GM18502 (cell line): ENCODE results near the gene PRR18.

Experiments
- ATAC-seq: cut with Tn5 transposase; IDR thresholded peaks from one replicate; pipeline ENCODE4 v1.9.1; 2021; ENCODE audit warnings: mild to moderate bottlenecking; ENCODE audit not compliant: unreplicated experiment, poor library complexity

The PRR18 gene

DNA sequence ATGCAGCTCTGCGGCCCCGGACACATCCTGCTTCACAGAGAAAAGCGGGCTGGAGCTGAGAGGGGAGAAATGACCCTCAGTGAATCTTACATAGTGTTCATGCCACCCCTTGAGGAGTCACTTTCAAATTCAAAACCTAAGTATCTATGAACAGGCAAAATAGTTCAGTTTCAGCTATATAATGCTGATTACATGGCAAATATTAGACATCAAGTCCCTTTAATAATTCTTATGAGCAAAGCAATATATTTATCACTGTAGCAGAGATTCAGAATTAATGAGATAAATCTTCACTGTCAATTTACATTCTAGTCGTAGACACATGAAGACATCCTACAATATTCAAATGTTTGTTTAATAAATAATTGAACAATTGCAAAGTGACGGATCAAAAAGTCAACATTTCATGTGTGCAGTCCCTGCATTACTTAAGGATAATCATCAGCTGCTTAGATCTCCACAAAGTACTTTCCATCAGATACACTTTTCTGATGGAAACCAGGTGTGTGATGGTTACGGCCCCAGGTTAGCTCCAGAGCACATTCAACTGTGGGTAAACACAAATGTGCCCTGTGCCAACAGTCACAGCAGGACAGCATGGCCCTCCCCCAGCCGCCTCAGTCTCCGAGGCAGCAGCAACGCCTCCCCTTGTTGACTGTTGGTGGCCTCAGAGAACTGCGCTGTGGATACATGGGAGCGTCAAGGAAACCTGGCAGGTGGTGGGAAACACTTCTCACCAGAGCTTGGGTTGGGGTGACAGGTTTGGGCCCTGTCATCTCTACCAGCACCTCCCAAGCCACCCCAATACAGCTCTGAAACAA lies 787 bp upstream of the PRR18 start:
- no peak for ATAC-seq

DNA sequence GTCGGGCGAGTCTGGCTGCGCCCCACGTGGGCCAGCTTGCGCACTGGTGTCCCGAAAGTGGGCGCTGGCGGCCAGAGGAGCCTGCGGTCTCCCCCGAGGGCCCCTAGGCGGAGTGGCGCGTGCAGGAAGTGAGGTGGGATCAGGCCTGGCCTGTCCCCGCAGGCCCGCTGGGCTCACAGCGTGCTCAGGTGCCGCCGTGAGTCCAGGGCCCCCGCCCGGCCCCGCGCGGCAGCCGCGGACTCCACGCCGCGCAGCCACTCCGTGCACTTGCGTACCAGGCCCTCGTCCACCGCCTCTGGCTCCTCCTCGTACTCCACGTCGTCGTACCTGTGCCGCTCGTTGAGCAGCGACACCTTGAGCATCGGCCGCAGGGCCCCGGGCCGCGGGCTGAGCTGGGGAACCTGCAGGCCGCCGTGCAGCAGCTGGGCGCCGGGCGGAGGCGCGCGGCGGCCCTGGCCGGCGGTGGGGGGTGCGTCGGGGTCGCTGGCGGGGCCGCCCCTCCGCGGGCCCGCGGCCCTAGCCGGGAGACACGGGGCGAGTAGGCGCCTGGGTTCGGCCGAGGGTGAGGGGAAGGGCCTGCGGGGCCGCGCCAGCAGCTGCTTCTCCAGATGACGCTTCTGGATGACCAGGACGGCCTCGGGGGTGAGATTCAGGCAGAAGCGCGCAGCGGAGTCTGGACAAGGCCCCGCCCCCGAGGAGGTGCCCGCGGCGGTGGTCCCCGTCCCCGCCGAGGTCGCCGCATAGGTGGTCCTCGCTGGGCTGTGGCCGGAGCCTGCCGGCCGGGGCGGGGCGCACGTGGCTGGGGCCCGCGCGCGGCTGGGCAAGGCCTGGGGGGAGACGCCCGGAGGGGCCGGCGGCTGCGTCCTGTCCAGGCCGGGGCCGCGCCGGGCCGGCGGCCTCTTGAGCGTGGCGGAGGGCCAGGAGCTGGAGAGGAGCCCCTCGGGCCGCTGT lies 835 bp downstream of the PRR18 start:
- peak; percentile 35 for ATAC-seq

DNA sequence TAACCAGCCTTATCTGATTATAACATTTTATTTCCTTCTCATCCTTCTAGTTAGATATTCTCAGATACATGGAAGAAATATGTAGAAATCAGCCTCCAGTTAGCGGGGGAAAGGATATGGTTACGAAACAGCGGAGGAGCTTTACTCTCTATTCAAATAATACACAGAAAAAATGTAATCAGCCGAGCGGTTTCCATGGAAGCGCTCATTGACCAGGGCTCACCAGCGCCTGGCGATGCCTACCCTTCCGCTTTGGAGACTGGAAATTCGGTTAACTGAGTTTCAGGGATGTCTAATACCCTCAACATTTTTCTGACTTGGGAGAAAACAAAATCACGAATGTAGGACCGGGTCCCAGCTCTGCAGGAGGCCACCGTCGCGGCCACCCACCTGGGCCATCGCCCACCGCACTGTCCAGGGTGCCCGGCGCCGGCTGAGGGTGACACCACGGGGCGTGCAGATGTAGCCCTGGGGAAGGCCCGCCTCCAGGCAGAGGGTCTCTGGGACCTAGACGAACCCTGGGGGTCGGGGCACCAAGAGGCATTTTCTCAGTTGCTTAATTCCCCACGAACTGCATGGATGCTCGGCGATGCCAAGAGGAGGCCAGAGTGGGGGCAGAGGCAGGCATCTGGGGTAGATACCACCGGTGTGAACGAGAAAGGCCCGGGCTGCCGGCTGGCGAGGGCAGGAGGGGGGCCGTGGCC lies 1.7 kb downstream of the PRR18 start:
- no peak for ATAC-seq

DNA sequence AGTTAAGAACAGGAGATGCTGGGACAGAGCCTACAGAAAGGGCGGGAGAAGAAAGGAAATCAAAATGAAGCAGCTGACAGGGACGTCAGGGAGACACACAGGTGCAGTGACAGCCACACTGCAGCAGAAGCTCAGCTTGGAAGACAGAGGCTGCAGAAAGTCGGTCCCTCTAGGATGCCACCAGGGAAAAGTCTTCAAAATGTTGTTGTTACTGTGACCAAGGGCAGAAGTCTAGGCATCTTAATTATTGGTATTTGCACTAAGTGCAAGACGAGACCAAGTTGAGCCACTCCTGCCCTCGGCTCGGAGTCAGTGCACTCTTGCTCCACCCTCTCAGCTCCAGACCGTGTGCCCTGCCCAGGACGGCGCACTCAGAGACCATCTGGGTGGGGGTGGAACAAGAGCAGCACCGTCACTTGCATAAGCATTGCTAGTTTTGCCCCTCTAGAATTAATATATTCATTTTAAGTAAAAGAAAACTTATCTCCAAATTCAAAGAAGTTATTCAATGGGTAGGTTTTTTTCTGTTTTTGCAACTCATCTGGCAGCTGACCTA lies 2.6 kb downstream of the PRR18 start:
- ATAC-seq = no peak

DNA sequence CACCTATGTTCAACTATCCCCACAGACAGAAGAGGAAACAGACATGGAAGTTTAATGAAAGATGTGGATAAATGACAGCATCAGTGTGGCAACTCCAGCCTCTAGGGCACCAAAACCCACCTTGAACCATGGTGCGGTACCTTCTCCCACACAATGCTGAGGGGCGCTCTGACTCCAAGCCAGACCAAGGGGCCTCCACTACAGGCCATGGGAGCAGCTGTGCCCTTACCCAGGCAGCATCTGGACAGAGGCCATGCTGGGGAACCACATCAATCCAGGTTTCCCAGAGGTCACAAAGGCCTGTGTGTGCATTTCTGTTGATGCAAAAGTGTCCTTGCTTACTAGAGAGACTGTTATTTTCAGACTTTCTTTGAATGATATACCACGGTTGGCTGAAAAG lies 4.1 kb downstream of the PRR18 start:
- ATAC-seq = no peak

DNA sequence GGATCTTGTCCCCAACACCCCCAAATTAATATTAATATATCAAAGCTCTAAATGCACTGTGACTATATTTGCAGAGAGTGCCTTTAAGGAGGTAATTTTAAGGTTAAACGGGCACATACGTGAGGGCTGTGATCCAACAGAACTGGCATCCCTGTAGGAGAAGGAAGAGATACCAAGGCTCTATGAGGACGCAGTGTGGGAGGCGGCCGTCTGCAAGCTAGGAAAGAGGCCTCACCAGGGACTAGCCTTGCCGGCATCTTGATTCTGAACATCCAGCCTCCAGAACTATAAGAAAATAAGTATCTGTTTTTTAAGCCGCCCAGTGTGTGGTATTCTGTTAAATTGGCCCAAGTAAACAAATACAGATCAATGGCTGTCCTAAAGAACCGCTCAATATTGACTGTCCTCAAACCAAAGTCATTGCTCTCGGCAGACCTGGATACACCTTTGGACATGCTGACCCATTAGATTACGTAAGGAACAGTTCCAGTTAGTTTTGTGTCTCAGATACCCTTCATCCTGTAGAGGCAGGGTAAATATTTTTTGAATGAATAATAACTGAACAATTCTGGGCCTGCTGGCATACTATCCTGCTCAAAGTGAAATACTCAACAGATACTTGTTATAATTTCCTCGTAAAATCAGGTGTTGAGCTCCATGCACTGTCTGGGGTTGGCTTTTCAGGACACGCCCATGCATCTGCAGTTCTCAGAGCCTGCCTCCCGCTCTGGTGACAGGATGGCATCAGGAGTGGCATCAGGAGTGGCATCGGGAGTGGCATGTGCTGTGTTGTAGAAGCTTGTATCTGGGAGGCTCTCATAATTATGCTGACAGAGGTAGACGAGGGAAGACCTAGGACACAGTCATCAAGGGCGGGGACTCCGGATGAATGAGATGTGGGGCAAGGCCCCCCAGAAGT lies 6.3 kb downstream of the PRR18 start:
- no peak for ATAC-seq

DNA sequence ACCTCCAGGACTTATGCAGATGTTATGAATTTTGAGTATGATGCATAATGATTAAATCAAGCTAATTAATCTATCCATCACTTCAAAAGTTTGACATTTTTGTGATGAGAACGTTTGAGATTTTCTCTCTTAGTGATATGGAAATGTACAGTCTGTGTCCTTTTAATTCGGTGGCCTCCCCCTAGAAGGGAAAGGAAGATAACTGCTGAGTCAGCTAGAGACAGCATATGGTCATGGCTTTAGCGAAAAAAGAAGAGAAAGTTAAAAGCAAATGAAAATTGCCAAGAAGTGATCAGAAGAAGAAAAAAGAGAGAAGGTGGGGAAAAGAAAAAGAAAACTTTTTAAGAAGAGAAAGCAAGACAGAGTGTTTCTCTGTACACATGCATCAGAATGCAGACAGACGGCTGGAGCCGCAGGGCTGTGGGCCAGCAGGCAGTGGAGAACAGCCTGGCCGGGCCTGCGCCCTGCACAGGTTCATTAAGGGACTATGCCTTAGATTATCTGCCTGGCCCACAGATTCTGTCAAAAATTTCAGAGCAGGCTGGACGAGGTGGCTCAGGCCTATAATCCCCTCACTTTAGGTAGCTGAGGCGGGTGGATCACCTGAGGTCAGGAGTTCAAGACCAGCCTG lies 7.7 kb downstream of the PRR18 start:
- ATAC-seq = no peak

DNA sequence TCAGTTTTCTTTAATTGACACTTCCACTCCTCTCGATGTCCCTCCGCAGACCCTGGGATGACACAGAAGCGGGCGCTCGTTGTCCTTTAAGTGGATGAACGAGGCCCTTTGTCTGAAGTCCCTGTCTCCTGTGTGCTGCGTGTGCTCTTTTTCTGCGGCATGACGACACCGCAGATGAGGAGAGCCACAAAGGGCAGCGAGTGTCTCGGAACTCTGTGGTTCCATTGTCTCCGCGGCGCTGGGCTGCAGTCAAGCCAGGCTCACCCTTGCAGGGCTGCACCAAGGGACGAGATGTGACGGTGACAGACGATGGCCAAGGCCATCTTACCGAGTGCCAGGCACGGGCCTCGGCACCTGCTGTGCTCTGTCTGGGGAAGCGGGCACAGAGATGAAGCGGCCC lies 10.6 kb downstream of the PRR18 start:
- no peak for ATAC-seq

DNA sequence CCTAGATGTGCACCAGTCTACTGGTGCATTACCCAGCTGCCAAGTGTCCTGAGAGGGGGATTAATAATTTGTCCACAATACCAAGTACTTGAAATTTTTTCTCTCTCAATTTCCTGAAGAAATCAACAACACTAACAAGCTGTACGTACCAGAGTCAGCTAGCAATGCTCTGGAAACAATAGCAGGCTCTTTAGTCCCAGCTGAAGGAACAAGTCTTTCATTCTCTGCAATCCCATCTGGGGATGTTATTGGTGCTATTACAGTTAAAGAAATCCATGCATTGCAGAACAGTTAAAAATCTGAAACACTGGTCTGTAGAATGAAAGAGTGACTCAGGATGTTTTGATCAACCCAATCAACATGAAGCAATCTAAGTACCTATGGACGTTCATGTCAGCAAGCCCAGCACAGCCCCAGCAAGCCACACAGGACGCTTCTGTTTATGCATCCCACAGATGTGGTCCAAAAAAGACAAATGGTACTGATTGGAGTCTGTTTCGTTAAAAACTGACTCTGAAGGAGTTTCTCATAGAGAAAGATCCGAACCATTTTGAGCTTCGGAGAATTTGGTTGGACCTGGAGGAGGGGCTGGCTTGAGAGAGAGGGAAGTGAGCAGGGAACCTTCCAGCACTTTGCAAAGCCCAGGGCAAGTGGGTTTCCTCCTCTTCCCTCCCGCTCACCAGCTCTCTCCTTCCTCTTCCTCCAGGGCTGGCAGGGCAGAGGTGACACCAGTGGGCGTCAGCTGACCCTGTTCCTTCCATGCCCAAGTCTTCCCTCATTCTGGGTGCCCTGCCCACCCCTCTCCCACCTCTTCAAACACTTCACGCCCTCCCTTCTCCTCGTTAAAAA lies 11.9 kb downstream of the PRR18 start:
- ATAC-seq = no peak

DNA sequence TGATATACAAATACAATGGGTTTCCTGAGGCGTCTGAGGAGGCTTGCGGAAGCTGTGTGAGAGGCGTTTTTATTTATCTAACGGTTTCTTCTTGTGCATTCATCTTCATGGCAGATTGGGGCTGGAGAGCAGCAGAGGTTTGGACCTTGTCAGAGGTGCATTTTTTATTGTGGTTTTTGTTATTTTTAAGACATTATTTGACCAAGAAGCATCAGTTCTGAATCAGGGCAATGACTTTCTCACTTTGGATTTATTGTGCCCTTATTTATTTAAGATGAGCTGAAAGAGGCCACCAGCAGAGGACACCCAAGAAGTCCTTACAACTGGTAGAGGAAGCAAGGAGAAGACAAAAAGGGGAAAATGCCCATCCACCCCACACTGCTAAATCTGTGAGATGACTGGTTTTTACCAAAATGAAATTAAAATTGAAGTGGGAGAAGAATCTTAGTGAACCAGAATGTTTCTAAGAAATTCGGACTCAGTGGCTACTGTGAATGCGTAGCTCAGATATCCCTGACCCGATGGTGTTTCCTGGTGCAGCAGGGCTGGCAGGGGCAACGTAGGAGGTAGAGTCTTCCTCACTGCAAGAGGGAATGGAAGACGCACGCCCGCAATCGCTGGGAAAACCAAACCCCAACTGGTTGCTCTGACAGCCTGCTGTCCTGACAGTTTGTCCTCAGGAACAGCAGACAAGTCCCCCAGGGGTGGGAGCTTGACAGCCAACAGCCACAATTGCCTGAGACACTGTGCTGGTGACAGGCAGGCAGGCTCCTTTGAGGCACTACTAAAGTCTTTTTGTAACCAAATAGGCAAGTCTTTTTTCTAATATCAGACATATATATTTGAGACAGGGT lies 14.2 kb downstream of the PRR18 start:
- no peak for ATAC-seq

DNA sequence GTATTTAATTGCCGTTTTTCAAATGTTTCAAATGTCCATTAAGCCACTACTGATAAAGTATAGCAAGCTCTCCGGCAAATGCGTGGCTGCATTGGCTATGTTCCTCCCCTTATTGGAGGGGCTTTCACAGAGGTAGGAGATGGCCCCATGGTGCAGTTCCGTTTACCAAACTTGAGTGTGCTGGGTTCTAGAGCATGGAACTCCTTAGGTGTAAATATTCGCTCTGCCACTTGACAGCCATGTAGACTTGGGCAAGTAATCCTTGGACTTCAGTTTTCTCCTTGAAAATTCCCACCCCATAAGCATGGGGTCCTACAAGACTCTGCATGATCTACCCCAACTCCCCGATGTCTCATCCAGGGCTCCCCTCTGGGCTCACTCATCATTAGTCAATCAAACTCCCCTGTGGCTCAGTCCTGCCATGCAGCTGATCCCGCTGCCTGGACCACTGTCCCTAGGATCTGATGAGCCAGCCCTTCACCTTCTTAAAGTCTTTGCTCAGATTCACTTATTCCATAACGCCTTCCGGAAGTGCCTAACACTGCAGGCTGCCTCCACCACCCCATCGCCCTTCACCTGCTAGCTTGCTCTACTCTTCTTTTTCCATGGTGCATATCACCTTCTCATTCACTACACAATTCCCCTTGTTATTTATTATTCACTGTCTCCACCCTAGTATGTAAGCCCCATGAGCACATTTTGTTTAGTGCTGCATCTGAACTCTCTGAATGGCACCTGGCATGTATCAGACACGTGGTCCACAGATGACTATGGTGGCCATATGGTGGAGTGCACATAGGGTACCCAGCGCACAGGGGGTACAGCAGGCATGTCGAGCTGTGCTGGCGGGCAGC lies 18.8 kb downstream of the PRR18 start:
- ATAC-seq = no peak

DNA sequence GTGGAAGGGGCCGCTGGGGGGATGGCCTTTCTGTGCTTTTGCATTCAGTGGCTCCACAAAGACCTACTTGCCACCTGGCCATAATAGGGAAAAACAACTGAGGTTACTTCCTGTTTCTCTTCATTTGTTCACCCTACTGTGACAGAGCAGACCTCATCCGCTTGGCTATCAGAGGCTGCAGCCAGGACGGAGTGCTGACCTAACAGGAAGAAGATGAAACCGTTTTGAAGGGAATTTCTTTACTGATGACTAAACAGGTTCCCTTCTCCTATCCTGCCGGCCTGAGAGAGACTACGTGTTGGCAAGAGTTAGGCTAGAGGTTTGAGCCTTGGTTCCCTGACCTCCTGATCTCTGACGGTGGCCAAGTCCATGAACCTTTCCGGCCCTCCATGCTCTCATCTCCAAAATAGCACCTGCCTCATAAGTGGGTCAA lies 21.3 kb downstream of the PRR18 start:
- ATAC-seq = peak; percentile 99

DNA sequence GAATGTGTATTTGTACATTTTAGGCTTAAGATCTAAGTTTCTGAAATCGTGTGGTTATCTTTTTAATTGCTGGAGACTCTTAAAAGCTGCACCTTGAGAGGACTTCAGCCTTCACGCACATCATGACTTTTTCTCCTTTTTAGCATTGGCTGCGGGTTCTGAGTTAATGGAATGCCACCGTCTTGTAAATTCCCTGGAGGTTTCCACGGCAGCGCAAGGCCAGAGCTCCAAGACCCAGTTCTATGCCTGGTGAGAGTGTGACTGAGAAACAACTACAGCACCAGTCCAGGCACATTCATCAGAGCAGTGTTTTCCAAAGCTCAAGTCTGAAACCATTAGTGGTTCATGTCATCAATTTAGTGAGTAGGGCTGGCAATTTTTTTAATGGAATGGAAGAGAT lies 23.0 kb downstream of the PRR18 start:
- ATAC-seq = no peak

DNA sequence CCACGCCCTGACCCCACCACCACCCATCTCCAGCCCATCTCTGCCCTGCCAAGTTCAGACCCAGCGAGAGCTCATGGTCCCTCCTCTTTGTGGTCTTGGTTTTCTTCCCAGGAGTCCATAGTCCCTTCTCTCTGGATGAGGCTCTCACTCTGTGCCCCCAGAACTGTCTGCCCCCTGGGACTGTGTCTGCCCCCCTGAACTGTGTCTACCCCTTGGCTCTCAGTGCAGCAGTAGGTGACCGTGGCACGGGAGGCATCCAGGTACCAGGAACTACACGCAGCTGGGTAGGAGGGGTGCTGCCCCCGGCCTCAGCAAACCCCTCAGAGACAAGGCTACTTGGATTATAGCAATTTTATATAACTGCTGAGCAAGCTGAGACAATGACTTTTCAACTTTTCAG lies 23.6 kb downstream of the PRR18 start:
- ATAC-seq = no peak

DNA sequence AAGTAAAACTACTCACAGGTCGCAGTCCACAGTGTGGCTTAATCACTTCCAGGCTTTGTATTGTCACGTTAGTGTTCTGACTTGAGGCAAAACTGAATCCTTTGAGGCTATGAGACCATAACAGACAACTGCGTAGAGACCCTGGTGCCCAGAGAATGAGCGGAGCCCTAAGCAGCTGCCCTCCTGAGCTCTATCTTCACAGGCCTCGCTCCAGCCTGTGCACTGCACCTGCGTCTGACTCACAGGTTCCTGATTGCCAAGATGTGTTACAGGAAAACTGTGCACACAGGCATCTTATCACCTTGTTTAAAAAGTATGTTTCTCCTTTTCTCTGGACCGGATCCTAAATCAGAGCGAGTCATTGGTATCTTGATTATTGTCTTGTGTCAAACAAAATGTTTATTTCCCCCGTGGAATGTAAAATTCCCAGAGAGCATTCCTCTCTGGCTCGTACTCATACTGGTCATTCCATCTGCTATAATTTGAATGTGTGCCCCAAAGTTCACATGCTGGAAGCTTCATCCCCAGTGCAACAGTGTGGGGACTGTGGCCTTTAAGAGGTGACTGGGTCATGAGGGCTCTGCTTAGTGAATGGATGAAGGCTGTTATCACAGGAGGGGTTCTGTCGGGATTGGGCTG lies 25.7 kb downstream of the PRR18 start:
- ATAC-seq = no peak

DNA sequence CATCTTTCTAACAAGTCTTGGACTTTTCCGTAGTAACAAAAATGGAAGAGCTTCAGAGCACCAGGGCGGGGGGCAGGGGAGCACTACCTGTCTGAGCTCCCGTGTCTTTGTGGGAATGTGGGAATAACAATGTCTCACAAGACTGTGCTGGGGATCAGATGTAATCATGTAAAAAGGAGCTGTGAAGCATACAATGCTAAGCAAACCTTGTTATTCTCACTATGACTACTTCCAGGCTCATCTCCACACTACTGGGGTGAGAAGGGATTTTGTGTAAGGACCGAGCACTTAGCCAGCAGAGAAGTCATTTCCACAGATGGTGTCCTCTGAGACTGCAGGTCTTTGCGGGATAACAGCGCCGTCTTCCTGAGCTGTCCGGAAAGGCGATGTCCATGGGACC lies 27.1 kb downstream of the PRR18 start:
- peak; percentile 73 for ATAC-seq
